Left renal cortex interstitium (tissue), 4 donors: ENCODE measurements around the gene E2F6. TPM values are rescaled to one million over a fixed set of nuclear protein-coding genes. Genes with fewer than 3 reads are reported as not detected.

Source experiments
- DNase-seq, 4 donors: peaks; one replicate each; pipeline ENCODE4 v3.0.0-alpha.2; 2013; ENCODE audit warnings: low read depth in 4 of 4, low spot score in 2 of 4, missing footprints in 1 of 4
- polyA plus RNA-seq, 4 donors: library from polyadenylated mRNA; unstranded; fragments of 120-200 nt; gene quantifications; one replicate each; pipeline ENCODE4 v1.2.1, GENCODE V29; 2013; ENCODE audit not compliant: insufficient read length in 4 of 4

The E2F6 gene
- polyA plus RNA-seq, 4 donors = 19.2 to 22.7 (median 21.6) TPM

- no peak for DNase-seq
Observed at GRCh38 chr2:11465110-11465484, 864 bp downstream of the E2F6 start.

GRCh38 chr2:11459816-11460215, 6.1 kb downstream of the E2F6 start:
- no peak for DNase-seq

DNA sequence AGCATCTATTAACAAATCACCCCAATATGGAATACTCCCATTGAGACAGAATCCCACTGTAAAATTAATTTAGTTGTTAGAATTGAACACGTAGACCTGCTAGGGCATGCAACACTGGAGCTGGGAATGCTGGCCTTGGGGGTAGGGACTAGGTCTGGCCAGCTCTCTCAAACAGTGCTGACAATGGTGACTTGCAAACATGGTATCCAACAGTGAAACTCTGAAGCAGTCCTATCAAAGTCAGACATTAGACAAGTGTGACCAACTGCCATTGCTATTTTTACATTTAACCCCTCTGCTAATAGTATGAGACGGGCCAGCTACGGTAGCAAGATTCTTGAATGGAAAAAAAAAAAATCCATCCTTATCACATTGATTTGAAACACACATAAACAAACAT, 7.2 kb downstream of the E2F6 start:
- no peak for DNase-seq

GRCh38 chr2:11457935-11458334, 8.0 kb downstream of the E2F6 start:
- DNase-seq = no peak

GRCh38 chr2:11456251-11456650, 9.7 kb downstream of the E2F6 start:
- no peak for DNase-seq

- no peak for DNase-seq
Observed at GRCh38 chr2:11454824-11455223, 11.1 kb downstream of the E2F6 start.

DNA sequence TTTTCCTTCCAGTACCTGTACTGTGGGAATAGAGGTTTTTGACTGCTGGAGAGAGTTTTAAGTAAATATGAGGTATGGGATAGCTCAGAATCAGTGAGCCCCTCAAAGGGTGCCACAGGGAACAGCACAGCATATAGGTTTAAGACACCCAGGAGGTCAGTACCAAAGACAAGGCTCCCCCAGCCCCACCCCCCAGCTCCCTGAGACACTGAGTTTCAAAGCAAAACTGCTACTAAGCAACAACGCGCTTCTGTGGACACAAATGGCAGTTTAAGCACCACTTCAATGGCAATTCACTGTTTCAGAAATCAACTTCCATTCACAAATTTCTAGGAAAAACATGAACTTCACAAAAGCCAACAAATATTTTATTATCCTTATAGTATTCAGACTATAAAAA, 15.2 kb downstream of the E2F6 start:
- DNase-seq = no peak

DNA sequence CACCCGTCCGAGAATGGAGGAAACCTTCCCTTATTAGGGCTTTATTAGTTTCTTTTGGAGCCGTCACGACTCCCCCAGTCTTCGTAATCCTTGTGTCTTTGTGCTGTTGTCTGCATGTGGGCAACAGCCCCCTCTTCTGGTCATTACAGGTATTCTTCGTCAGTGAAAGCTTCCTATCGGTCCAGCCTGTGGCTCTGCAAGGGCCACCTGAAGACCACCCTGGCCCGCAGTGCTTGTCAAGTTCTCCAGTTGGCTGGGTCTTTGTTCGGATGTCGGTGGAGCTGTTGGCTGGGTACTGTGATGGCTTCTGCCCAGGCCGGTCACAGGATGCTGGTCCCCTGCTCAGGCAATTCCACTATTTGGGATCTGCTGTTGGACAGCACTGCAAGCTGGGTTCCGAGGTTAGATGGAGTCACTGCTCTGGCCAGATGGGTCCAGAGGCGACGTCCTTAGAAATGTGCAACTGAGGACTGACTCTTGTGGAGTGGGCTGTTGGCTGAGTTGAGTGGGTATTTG, 19.2 kb downstream of the E2F6 start:
- peak in 2 of 4 donors; percentile 19 to 65 for DNase-seq

- no peak for DNase-seq
Observed at GRCh38 chr2:11444737-11445136, 21.2 kb downstream of the E2F6 start.

DNA sequence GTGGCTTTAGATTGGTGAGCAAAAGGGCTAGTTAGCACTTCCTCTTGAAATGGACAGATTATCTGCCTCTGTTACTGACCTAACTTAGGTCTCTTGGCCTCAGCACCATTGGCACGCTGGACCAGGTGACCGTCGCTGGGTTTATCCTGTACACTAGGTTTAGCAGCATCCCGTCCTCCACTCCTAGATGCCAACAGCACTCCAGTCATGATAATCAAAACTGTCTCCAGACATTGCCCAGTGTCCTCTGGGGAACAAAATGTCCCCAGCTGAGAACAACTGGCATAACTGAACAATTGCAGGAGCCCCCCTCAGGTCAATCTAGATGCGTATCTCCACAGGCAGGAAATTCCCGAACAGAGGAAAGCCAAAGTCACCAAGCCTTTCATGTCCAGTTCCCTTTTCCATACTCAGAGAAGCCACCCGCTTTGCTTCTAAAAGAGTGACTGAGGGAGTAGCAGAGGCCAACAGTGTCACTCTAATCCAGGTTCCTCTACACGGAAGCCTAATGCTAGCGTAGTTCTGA, 27.3 kb downstream of the E2F6 start:
- DNase-seq = no peak

DNA sequence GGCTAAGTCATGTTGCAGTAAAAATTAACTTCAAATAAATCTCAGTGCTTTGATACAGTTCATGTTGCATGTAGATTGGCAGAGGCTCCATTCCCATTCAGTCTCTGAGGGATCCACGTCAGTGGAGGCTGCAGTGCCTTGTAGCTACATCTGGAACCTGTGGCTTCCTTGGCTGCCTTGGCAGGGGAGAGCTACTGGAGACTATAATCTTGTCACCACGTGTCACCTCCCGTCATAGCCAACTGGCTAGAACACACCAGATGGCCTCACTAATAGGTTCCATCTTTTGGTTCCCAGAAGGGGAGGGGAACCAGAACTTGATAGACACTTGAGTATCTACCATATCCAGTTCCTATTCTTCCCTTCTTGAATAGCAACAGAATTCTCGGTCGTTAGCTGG, 28.4 kb downstream of the E2F6 start:
- DNase-seq = no peak

DNA sequence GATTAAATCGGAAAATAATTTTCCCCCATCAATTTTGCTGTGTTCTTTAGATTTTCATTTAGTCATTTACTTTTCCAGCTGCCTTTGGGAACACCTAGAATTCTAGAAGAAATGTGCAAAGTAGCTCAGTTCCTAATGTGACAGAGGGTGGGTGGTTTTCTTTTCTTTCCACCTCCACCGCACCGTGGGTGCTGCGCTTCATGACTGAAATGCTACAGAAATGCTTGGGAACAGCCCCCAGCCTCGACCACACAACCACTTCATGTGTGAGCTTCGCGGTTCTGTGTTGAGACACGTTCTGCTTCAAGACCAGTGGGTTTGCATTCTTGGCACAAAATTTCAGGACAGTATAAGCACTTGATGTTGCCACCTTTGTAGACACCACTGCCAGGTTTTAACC, 30.9 kb downstream of the E2F6 start:
- DNase-seq = no peak

- no peak for DNase-seq
Observed at GRCh38 chr2:11434443-11434842, 31.5 kb downstream of the E2F6 start.

GRCh38 chr2:11433822-11434221, 32.1 kb downstream of the E2F6 start:
- no peak for DNase-seq

DNA sequence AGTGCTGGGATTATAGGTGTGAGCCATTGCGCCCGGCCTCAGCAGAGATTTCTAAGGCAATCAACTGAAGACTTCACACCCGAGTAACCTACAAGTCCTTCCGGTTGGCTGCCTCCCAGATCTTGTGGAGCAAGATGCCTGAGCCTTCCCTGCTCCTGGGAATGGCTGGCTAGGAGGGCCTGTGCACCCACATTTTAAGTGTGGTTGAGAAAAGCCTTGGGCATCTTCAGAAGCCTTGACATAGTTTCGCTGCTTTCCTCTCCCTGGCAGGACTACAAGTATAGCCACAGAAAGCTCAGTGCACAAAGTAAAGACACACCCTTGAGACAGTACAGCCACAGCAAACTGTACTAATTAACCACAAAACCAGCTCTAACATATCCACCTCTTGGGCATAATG, 35.2 kb downstream of the E2F6 start:
- DNase-seq = no peak

DNA sequence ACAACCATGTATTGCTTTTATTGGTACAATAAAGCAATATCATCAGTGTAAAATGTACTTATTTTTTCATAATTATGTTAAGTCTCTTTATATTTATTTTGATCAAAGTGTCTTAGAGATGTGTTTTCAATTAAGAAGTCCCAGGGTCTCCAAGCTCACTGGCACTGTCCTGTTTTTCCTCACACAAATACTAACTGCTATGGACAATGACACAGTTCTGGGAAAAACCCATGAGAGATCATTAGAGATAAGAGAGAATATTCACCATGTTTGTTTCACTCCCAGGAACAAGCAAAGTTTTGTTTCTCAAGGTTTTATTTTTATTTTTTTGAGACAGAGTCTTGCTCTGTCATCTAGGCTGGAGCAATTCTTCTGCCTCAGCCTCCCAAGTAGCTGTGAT, 38.7 kb downstream of the E2F6 start:
- DNase-seq = no peak

GRCh38 chr2:11422901-11423435, 43.0 kb downstream of the E2F6 start:
- no peak for DNase-seq

DNA sequence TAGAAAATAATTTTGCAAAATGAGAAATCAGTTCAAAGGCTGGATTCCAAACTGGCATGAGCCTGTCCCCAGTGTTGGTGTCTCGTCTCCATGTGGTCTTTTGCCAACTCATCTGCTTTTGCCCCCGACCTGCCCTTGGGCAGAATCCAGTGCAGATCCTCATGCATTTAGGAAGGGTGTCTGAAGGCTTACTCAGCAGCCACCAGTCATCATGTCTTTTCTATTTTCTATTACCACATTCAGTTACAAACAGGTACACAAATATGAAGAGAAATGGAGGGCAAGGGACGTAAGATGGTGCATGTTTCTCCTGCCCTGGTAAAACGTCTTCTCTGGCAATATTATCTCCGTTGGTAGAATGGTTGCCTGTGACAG, 43.5 kb downstream of the E2F6 start:
- DNase-seq = no peak

- DNase-seq = no peak
Observed at GRCh38 chr2:11421863-11422490, 44.0 kb downstream of the E2F6 start.

GRCh38 chr2:11420671-11421070, 45.3 kb downstream of the E2F6 start:
- DNase-seq = no peak

DNA sequence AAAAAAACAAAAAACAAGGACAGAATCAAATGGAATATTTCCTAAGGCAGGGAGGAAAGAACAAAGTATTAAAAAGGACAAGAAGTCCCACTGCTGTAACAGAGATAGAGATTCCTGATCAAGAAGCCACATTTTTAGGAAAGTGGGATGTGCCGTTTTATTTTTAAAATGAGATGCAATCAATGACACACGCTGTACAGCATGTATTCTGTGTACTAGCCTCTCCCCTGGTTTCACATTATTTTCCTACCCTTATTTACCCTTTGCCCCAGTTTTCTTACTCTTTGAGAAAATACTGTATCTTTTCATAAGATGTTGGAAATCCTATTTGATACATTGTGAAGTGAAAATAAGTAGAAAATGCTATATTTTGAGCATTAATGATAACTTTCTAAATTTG, 45.8 kb downstream of the E2F6 start:
- no peak for DNase-seq

- DNase-seq = no peak
Observed at GRCh38 chr2:11419781-11420180, 46.2 kb downstream of the E2F6 start.
